K562 (cell line): ENCODE results near the gene TIMM44. TPM values are rescaled to one million over a fixed set of nuclear protein-coding genes. Genes with fewer than 3 reads are reported as not detected.

Source experiments
- ATAC-seq: fragments of 200-7000 bp; cut with Tn5 transposase; 3 replicates; pipeline ENCODE4 v1.9.1; 2020; ENCODE audit warnings: moderate library complexity
- BruUV-seq: library from RNA; stranded (reverse); fragments of 400-500 nt; replicated peaks from 2 replicates; lab custom pipeline; 2021; lab: Mats Ljungman, UMichigan
- CTCF ChIA-PET: fragments of 300-600 bp; formaldehyde crosslinking; extraction: SDS; loops from one replicate; lab custom pipeline; 2021; ENCODE audit warnings: low intra/inter-chr PET ratio; lab: Yijun Ruan, JAX
- POLR2A ChIA-PET: fragments of 300-600, 350-650 bp; sonication (Branson Sonifier 250); formaldehyde crosslinking; extraction: SDS; loops from one replicate; lab custom pipeline; 2021; ENCODE audit warnings: antibody characterized with exemption, inconsistent platforms; lab: Yijun Ruan, JAX
- DNase-seq, 4 experiments: peaks; one replicate each; pipeline versions ENCODE4 v3.0.0 to v3.0.0-alpha.2; 2011 to 2018; ENCODE audit warnings: low spot score in 3 of 4, mixed read lengths in 3 of 4; ENCODE audit errors: extremely low read depth in 1 of 4
- FAIRE-seq: peaks from 2 replicates; lab custom pipeline; 2011; peaks lifted over from hg19 to GRCh38; lab: Jason Lieb, UNC
- H2AFZ ChIP-seq: 2 replicates; pipeline ENCODE4 v1.6.0; 2011; ENCODE audit warnings: low read depth, low read length, control low read depth, inconsistent platforms
- H3K27ac ChIP-seq: fragments of 200-600 bp; 3 replicates; pipeline ENCODE4 v1.8.0; 2011; ENCODE audit warnings: low read depth, mild to moderate bottlenecking, control low read depth, inconsistent platforms, low read length, moderate library complexity, mixed read lengths; ENCODE audit errors: extremely low read depth
- H3K27me3 ChIP-seq, 2 experiments: fragments of 300-600 bp in 1 of 2; 2 replicates in 1 of 2; 3 replicates in 1 of 2; pipeline versions ENCODE4 v1.6.0 to v1.8.0; 2011; ENCODE audit warnings: inconsistent platforms in 2 of 2, low read length in 2 of 2, mild to moderate bottlenecking in 1 of 2, mixed read lengths in 1 of 2, moderate library complexity in 1 of 2; ENCODE audit not compliant: control insufficient read depth in 2 of 2, insufficient read depth in 2 of 2
- H3K36me3 ChIP-seq: fragments of 300-600 bp; 3 replicates; pipeline ENCODE4 v1.8.0; 2011; ENCODE audit warnings: mild to moderate bottlenecking, low read length, inconsistent platforms; ENCODE audit not compliant: control insufficient read depth, insufficient read depth
- H3K4me1 ChIP-seq, 2 experiments: fragments of 200-600 bp in 1 of 2; replicated peaks in 1 of 2; 2 replicates in 1 of 2; 3 replicates in 1 of 2; pipeline versions ENCODE4 v1.5.1 to v1.8.0; 2011; ENCODE audit warnings: inconsistent platforms in 2 of 2, low read length in 2 of 2, mild to moderate bottlenecking in 1 of 2, mixed read lengths in 1 of 2, moderate library complexity in 1 of 2; ENCODE audit not compliant: control insufficient read depth in 2 of 2, insufficient read depth in 2 of 2
- H3K4me2 ChIP-seq: 2 replicates; pipeline ENCODE4 v1.6.1; 2011; ENCODE audit warnings: low read length, control low read depth, inconsistent platforms, mixed read lengths; ENCODE audit not compliant: insufficient read depth
- H3K4me3 ChIP-seq: fragments of 200-600 bp; sonication (generic), shearing (Covaris generic); 2 replicates; pipeline ENCODE4 v1.5.1; 2016; ENCODE audit warnings: control low read depth, inconsistent platforms
- H3K79me2 ChIP-seq: fragments of 200-600 bp; 3 replicates; pipeline ENCODE4 v1.8.0; 2011; ENCODE audit warnings: low read length, inconsistent platforms; ENCODE audit not compliant: control insufficient read depth, insufficient read depth
- H3K9ac ChIP-seq, 2 experiments: 2 replicates each; pipeline versions ENCODE4 v1.6.0 to v1.6.1; 2011; ENCODE audit warnings: low read depth in 2 of 2, low read length in 2 of 2, control low read depth in 1 of 2, inconsistent platforms in 1 of 2, mild to moderate bottlenecking in 1 of 2, mixed read lengths in 1 of 2; ENCODE audit not compliant: insufficient read depth in 1 of 2
- H3K9me1 ChIP-seq: one replicate; pipeline ENCODE4 v1.6.0; 2011; ENCODE audit warnings: inconsistent platforms, mild to moderate bottlenecking, low read length, moderate library complexity; ENCODE audit not compliant: control insufficient read depth, insufficient read depth
- H3K9me3 ChIP-seq: replicated peaks from 2 replicates; pipeline ENCODE4 v1.5.1; 2011; ENCODE audit warnings: low read depth, low read length, inconsistent platforms; ENCODE audit not compliant: control insufficient read depth, insufficient read depth
- H4K20me1 ChIP-seq: replicated peaks from 2 replicates; pipeline ENCODE4 v1.6.1; 2011; ENCODE audit warnings: low read length, inconsistent platforms, mixed read lengths; ENCODE audit not compliant: control insufficient read depth, insufficient read depth
- DPF2 ChIP-seq: fragments of 450-650 bp; IDR thresholded peaks from 2 replicates; pipeline ENCODE4 v1.6.1; 2016
- RBBP5 ChIP-seq: fragments of 200-600 bp; sonication (generic); IDR thresholded peaks from 2 replicates; pipeline ENCODE4 v1.6.1; 2012; ENCODE audit warnings: borderline replicate concordance, mild to moderate bottlenecking, low read length, control low read depth, inconsistent platforms; ENCODE audit not compliant: insufficient read depth, poor library complexity, severe bottlenecking
- RFX1 ChIP-seq: fragments of 450-650 bp; IDR thresholded peaks from 2 replicates; pipeline ENCODE4 v1.6.1; 2016; ENCODE audit warnings: mild to moderate bottlenecking, moderate library complexity
- ZNF121 ChIP-seq: sonication (generic); formaldehyde crosslinking; conservative IDR thresholded peaks from 2 replicates; pipeline ENCODE4 v1.8.0; 2022; ENCODE audit warnings: missing genetic modification reagents
- WGBS: fragments of 100-300 bp; shearing (Covaris generic); methylation state at CpG from one replicate; pipeline ENCODE4 v1.1.6; 2016; ENCODE audit warnings: low coverage, mixed read lengths; ENCODE audit not compliant: insufficient coverage; ENCODE audit errors: missing lambda C conversion rate; 5-methylcytosine and 5-hydroxymethylcytosine counted together
- in situ Hi-C: fragments of 300-500 bp; cut with MboI; formaldehyde crosslinking; loops from 4 replicates; pipeline ENCODE4 v1.15.0; 2018; ENCODE audit warnings: inconsistent platforms, mixed read lengths
- intact Hi-C: fragments of 100-400 bp; cut with micrococcal nuclease; formaldehyde crosslinking; loops from 2 replicates; pipeline ENCODE4 v1.14.2; 2022
- polyA plus RNA-seq, 8 experiments: library from polyadenylated mRNA; depleted of rRNA in 4 of 8; stranded (reverse) in 5 of 8; unstranded in 3 of 8; fragments of >200 nt; fragmentation: Nextera tagmentation in 2 of 8; fragmentation: Illumina TruSeq in 1 of 8; extraction: Ambion mirVana in 2 of 8; extraction: Trizol in 1 of 8; gene quantifications; 2 replicates each; pipeline versions ENCODE4 v1.2.1 to v1.2.3, GENCODE V29; 2011 to 2014; ENCODE audit warnings: inconsistent platforms in 1 of 8, missing spikeins in 1 of 8
- total RNA-seq, 7 experiments: library from RNA; depleted of rRNA in 6 of 7; stranded (reverse); fragments of >200 nt in 6 of 7; fragmentation: Illumina TruSeq in 2 of 7; extraction: Trizol in 2 of 7; gene quantifications; 2 replicates each; pipeline versions ENCODE4 v1.2.1 to v1.2.3, GENCODE V29; 2011 to 2021; ENCODE audit warnings: low replicate concordance in 1 of 7
- TF ChIP-seq, protein P1 (sequence below): fragments of 200-800 bp; sonication (Bioruptor generic); IDR thresholded peaks from 2 replicates; pipeline ENCODE4 v1.6.1; 2017; ENCODE audit warnings: missing genetic modification characterization, missing compliant biosample characterization

Gene TIMM44
- total and polyA plus RNA-seq, 9 of the 15 experiments (the other 6 are each of a cell fraction or from before 2014, with no cell fraction given) = 10.3 to 231 (median 89.3) TPM

DNA sequence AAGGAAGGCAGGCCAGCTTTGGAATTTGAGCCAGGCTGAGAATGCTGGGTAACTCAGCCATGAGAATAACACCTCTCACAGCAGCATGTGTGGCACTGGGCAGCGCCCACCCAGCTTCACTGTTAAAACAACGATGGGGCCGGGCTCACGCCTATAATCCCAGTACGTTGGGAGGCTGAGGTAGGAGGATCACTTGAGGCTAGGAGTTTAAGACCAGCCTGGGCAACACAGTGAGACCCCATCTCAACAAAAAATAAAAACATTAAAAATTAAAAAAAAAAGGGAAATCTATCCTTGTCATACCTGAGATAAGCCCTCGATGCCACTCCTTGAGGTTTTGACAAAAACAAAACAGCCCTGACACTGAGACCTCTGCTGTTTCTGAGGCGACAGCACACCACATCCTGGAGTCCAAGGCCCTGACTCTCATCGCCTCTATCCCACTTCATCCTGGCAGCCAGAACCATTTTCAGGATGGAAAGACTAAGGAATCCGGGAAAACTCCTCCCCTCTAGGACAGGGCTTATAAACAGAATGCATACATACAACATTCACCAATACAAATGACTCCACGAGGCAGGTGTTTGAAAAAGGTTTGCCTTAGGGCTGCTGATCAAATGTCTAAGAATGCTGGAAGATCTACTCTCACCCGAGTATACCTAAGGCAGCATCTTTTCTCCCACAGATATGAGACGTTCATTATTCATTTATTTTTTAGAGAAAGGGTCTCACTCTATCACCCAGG is 22.6 kb upstream of the TIMM44 start:
- H3K27me3 ChIP-seq = no peaks in the 10 kb centered on the region
- TF ChIP-seq ZNF121 (CRISPR knock-in tag) (peak; percentile 73; the same call in 1 of the 2 replicates), RFX1 (no peak), DPF2 (no peak), RBBP5 (no peak)
- TF ChIP-seq, protein P1, sequence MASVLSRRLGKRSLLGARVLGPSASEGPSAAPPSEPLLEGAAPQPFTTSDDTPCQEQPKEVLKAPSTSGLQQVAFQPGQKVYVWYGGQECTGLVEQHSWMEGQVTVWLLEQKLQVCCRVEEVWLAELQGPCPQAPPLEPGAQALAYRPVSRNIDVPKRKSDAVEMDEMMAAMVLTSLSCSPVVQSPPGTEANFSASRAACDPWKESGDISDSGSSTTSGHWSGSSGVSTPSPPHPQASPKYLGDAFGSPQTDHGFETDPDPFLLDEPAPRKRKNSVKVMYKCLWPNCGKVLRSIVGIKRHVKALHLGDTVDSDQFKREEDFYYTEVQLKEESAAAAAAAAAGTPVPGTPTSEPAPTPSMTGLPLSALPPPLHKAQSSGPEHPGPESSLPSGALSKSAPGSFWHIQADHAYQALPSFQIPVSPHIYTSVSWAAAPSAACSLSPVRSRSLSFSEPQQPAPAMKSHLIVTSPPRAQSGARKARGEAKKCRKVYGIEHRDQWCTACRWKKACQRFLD (CRISPR knock-in tag) = no peak
- no peaks in the 10 kb centered on the region for H3K79me2 ChIP-seq
- ChIA-PET CTCF (no interaction called here), POLR2A (no interaction called here)
- H2AFZ ChIP-seq = no peak overlapping the region
- WGBS = 97% methylated on average over 12 of the region's 12 CpGs
- intact Hi-C loops (no loop called here), in situ Hi-C loops (no loop called here)
- H3K4me1 ChIP-seq = peaks cover 0 to 4% of the 10 kb centered on the region in 2 experiments; a peak in 2 of 5 replicates
- no peaks in the 10 kb centered on the region for H3K9me3 ChIP-seq
- H3K36me3 ChIP-seq = peaks cover 94% of the 10 kb centered on the region; the same call in 2 of the 3 replicates
- peak overlapping the region in 1 of 2 experiments; percentile 20; a peak in 1 of 4 replicates for H3K9ac ChIP-seq
- BruUV-seq = no TSS peak
- no peak overlapping the region for H3K27ac ChIP-seq
- no peaks in the 10 kb centered on the region for H4K20me1 ChIP-seq
- FAIRE-seq = no peak
- DNase-seq = no peak
- no peaks in the 10 kb centered on the region for H3K9me1 ChIP-seq
- no peak for ATAC-seq
- no peak overlapping the region for H3K4me3 ChIP-seq
- H3K4me2 ChIP-seq = no peak overlapping the region
